Measurements from ENCODE around the gene ZNF423. TPM values are rescaled to one million over a fixed set of nuclear protein-coding genes. Genes with fewer than 3 reads are reported as not detected.

The ZNF423 gene
- total RNA-seq, 1 donor: 11.6 TPM

- H4K20me1 ChIP-seq (ENCODE audit: insufficient read depth, low read length): no peaks in the 10 kb centered on the region
- no peaks in the 10 kb centered on the region for H3K27me3 ChIP-seq (ENCODE audit: insufficient read depth, low read length)
- no peak overlapping the region for H3K4me3 ChIP-seq (ENCODE audit: insufficient read depth, low read length)
- H3K4me1 ChIP-seq (ENCODE audit: insufficient read depth, low read length): peaks cover 6% of the 10 kb centered on the region
- no peaks in the 10 kb centered on the region for H3K36me3 ChIP-seq (ENCODE audit: insufficient read depth, low read length)
- H3K79me2 ChIP-seq (ENCODE audit: insufficient read depth, low read length): no peaks in the 10 kb centered on the region
- peak; percentile 85 for DNase-seq (ENCODE audit: insufficient read length, low spot score, missing footprints)
- H2AFZ ChIP-seq (ENCODE audit: low read length): no peak overlapping the region
- no peak for TF ChIP-seq CTCF (IDR thresholded peaks at IDR 0.05; ENCODE audit: extremely low read depth, low read depth, low read length)
- H3K4me2 ChIP-seq (ENCODE audit: insufficient read depth, low read length): no peak overlapping the region
- H3K27ac ChIP-seq (ENCODE audit: low read depth, low read length): no peak overlapping the region
- no peaks in the 10 kb centered on the region for H3K9me3 ChIP-seq (ENCODE audit: low read depth, low read length)
Measured at GRCh38 chr16:49659356-49659755, 196.6 kb downstream of the ZNF423 start.

GRCh38 chr16:49658531-49658930, 197.4 kb downstream of the ZNF423 start:
- no peak for TF ChIP-seq CTCF (IDR thresholded peaks at IDR 0.05; ENCODE audit: extremely low read depth, low read depth, low read length)

GRCh38 chr16:49657736-49658465, 198.0 kb downstream of the ZNF423 start:
- peak; percentile 68 for DNase-seq (ENCODE audit: insufficient read length, low spot score, missing footprints)
- no peak for TF ChIP-seq CTCF (IDR thresholded peaks at IDR 0.05; ENCODE audit: extremely low read depth, low read depth, low read length)
- no peak overlapping the region for H3K4me2 ChIP-seq (ENCODE audit: insufficient read depth, low read length)
- no peaks in the 10 kb centered on the region for H3K9me3 ChIP-seq (ENCODE audit: low read depth, low read length)
- no peak overlapping the region for H3K27ac ChIP-seq (ENCODE audit: low read depth, low read length)
- no peak overlapping the region for H3K4me3 ChIP-seq (ENCODE audit: insufficient read depth, low read length)
- no peaks in the 10 kb centered on the region for H3K79me2 ChIP-seq (ENCODE audit: insufficient read depth, low read length)
- no peaks in the 10 kb centered on the region for H3K36me3 ChIP-seq (ENCODE audit: insufficient read depth, low read length)
- H2AFZ ChIP-seq (ENCODE audit: low read length): no peak overlapping the region
- no peaks in the 10 kb centered on the region for H3K27me3 ChIP-seq (ENCODE audit: insufficient read depth, low read length)
- H3K4me1 ChIP-seq (ENCODE audit: insufficient read depth, low read length): peaks cover 14% of the 10 kb centered on the region
- H4K20me1 ChIP-seq (ENCODE audit: insufficient read depth, low read length): no peaks in the 10 kb centered on the region

More at GRCh38 chr16:49658531-49658930, 197.4 kb downstream of the ZNF423 start:
- no peaks in the 10 kb centered on the region for H3K36me3 ChIP-seq (ENCODE audit: insufficient read depth, low read length)
- no peaks in the 10 kb centered on the region for H3K27me3 ChIP-seq (ENCODE audit: insufficient read depth, low read length)
- H3K4me1 ChIP-seq (ENCODE audit: insufficient read depth, low read length): peaks cover 8% of the 10 kb centered on the region
- no peak overlapping the region for H3K27ac ChIP-seq (ENCODE audit: low read depth, low read length)
- no peak overlapping the region for H2AFZ ChIP-seq (ENCODE audit: low read length)
- H4K20me1 ChIP-seq (ENCODE audit: insufficient read depth, low read length): no peaks in the 10 kb centered on the region
- no peak overlapping the region for H3K4me3 ChIP-seq (ENCODE audit: insufficient read depth, low read length)
- no peaks in the 10 kb centered on the region for H3K79me2 ChIP-seq (ENCODE audit: insufficient read depth, low read length)
- H3K9me3 ChIP-seq (ENCODE audit: low read depth, low read length): no peaks in the 10 kb centered on the region
- DNase-seq (ENCODE audit: insufficient read length, low spot score, missing footprints): peak; percentile 45
- no peak overlapping the region for H3K4me2 ChIP-seq (ENCODE audit: insufficient read depth, low read length)

- Histone ChIP-seq H3K27me3 (ENCODE audit: insufficient read depth, low read length) (no peaks in the 10 kb centered on the region), H4K20me1 (ENCODE audit: insufficient read depth, low read length) (no peaks in the 10 kb centered on the region), H3K36me3 (ENCODE audit: insufficient read depth, low read length) (no peaks in the 10 kb centered on the region), H3K27ac (ENCODE audit: low read depth, low read length) (no peak overlapping the region), H2AFZ (ENCODE audit: low read length) (no peak overlapping the region), H3K9me3 (ENCODE audit: low read depth, low read length) (no peaks in the 10 kb centered on the region), H3K4me2 (ENCODE audit: insufficient read depth, low read length) (no peak overlapping the region), H3K79me2 (ENCODE audit: insufficient read depth, low read length) (no peaks in the 10 kb centered on the region), H3K4me3 (ENCODE audit: insufficient read depth, low read length) (no peak overlapping the region), H3K4me1 (ENCODE audit: insufficient read depth, low read length) (peaks cover 26% of the 10 kb centered on the region)
- TF ChIP-seq CTCF (IDR thresholded peaks at IDR 0.05; ENCODE audit: extremely low read depth, low read depth, low read length): no peak
- DNase-seq (ENCODE audit: insufficient read length, low spot score, missing footprints): peak; percentile 48
Measured at GRCh38 chr16:49654425-49654824, 201.5 kb downstream of the ZNF423 start.
